AG20443 (cell line): ENCODE measurements around the gene NOTCH1.

Experiments
- DNase-seq: peaks from one replicate; pipeline ENCODE4 v3.0.0; 2012; ENCODE audit warnings: low spot score, mixed read lengths

The NOTCH1 gene

DNA sequence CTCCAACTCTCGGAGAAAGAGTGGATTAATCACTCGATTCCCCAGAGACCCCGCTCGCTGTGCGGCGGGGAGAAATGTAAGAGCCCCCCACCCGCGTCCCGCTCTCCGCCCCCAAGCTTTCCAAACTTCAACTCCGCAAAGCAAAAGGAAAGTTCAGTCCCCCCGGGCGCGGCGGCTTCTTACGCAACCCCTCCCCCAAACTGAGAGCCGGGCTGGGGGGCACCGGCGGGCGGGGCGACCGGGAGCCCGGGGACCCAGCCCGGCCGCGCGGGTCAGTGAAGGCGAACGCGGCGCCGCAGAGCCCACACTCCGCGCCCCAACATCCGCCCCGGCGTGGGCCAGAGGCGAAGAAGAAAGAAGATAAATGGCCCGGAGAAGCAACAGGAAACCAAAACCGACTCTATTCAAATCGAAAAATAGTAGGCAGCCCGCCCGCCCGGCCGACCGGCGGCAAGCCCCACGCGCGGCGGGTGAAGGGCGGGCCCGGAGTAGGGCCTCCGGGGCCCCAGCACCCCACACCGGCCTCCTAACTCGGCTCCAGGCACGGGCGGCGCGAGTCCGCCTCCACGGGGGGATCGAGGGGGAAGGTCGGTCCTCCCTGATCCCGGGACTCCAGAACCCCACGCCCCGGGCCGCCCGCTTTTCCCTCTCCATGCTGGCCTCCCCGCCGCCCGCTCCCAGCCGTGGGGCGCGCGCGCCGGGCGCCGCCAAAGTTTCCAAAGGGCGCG, 720 bp downstream of the NOTCH1 start:
- DNase-seq: peak; percentile 44

DNA sequence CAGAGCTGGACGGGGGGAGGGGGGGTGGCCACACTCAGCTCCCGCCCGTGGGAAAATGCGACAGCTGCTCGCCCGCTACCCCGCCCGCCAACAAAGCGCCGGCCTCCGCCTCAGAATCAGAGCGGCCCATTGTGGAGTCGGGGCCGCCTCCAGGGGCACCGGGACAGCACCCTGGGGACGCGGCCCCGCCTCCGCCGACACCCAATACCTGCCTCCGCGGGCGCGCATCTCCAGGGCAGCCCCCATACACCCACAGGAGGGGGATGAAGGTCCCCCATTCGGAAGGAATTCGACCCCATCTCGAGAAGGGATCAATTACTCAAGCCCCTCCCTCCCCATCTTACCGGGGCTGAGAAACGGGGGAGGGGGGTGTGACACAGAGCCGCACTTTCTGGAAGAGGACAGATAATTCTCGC, 1.3 kb downstream of the NOTCH1 start:
- peak; percentile 66 for DNase-seq

DNA sequence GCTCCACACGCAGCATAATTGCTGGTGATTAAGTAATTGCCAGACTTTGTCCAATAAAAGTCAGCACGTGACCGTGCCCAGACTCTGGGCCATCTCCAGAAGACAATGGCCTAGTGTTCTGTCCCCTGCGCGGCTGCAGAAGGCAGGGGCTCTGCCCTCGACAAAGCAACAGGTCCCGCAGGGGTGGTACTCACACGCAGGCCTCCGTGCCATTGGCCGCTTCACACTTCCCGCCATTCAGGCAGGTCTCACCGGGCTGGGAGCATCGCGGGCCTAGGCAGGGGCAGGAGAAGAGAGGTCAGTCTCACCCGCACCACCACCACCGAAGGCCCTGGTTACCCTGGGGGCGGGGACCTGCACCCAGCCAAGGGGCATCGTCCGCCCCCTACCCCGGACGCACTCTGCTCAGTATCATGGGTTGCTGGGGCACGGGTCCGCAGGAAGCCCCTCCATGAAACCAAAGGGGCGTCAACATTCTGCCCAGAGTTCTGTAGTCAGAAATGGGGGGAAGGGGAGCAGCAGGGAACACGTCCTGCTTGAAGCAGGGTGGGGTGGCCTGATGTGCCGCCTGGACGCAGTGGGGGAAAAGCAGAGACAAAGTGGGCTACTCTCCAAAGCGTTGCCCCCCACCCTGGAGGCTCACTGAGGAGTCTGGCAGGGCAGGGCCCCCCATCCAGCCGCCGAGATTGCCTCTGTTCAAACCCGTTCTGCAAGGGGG, 1.9 kb downstream of the NOTCH1 start:
- no peak for DNase-seq

DNA sequence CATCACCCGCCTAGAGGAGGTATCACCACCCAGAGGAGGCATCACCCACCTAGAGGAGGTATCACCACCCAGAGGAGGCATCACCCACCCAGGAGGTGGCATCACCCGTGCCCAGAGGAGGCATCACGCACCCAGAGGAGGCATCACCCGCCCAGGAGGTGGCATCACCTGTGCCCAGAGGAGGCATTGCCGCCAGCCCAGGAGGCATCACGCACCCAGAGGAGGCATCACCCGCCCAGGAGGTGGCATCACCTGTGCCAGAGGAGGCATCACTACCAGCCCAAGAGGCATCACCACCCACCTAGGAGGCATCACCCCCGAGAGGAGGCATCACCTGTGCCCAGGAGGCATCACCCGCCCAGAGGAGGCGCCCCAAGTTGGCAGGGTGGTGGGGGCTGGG, 2.6 kb downstream of the NOTCH1 start:
- no peak for DNase-seq

DNA sequence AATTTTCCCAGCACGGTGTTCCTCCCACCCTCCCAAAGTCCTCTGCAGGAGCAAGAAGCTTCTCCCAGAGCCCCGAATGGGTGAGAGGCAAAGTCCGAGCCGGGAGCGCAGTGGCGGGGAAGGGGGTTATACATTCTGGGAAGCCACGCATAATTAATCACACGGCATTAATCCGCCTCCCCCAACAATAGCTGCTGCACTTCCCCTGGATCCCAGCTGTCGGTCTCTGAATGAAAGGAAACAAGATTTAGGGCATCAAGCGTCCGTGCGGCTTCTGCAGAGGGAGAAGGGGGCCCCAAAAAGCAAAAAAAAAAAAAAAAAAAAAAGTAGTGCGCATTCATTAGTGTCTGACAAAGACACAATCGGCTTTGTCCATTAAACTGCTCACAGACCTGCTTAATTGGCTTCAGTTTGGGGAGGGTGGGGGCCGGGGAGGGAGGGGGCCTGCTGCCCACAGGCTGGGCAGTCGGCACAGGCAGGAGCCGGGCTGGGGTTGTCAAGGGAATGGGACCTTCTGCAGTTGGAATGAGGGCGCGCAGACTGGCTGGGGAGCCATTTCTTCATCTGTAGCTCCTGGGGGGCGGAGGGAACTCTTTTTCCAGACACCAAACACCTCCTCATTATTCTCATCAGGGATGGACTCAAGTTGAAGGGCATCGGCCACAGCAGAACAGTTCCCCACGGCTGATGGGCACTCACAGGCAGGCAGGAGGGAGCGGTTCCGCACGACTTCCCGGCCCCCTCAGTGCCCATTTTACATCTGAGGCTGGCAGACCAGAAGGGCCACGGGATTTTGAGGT, 3.4 kb downstream of the NOTCH1 start:
- DNase-seq: no peak

DNA sequence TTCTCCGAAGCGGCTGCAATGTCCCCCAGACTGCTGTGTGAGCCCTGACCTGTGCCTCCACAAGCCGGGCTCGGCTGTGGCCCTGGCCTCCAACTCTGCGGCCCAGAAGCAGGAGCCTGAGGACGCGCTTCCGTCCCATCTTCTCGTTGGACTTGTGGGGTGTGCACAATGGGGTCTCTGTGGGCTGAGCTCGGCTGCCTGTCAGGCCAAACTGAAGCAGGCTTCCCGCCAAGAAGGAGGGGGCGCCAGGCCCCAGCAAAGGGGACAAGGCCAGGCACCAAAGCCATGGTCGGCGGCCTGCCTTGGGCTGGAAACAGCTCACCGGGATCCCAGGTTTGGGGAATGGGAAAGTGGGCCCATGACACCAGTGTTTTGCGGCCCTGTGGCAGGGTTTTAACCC, 4.1 kb downstream of the NOTCH1 start:
- DNase-seq: no peak

DNA sequence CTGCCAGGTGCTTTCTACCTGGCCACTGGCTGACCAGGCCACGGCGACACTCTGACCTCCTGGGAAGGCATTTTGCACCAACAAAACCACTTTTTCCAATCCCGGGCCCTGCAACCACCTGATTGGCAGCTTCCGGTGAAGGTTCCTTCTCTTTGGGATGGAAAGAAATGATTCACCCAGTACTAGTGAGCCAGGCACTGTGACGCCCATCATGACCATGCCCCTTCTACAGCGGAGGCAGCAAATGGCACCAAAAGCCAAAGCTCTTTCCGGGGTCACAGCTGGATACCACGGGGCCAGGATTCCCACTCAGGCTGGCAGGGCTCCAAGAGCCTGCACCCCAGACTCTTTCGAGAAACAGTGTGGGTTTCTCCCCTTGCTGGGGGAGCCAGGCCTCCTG, 4.7 kb downstream of the NOTCH1 start:
- DNase-seq: no peak

DNA sequence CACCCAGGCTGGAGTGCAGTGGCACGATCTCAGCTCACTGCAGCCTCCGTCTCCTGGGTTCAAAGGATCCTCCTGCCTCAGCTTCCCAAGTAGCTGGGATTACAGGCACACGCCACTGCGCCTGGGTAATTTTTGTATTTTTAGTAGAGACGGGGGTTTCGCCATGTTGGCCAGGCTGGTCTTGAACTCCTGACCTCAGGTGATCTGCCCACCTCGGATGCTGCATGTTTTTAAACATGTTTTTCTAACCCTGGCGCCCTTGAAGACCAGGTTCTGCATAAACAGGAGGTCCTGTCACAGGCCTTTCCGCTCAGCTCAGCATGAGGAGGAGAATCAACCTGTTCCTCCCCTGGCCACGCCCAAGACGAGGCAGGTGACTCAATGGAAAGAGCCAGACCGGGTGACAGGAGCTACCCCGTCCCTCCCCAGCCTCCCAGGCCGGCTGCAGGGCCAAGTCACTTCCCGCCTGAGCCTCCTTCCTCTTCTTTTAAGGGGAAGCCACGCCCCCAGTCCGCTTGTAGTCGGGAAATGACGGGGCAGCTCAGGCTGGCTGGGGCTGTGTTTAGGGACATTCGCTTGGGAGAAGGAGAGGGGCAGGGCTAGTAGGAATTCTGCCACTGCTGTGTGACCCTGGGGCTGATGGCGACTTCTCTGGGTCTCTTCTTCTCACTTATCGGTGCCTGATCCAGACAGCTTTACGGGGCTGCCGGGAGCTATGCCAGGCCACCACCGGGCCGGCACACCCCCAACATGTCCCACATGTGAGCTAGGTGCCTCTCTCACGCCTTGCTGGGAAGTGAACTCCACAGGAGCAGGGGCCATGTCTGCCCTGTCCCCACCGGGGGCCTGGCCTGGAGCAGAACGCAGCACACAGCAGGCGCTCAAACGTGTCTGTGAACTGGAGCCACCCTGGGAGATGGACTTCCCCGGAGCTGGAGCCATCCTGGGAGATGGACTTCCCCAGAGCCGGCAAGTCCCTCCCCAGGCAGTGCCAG, 6.1 kb downstream of the NOTCH1 start:
- no peak for DNase-seq

DNA sequence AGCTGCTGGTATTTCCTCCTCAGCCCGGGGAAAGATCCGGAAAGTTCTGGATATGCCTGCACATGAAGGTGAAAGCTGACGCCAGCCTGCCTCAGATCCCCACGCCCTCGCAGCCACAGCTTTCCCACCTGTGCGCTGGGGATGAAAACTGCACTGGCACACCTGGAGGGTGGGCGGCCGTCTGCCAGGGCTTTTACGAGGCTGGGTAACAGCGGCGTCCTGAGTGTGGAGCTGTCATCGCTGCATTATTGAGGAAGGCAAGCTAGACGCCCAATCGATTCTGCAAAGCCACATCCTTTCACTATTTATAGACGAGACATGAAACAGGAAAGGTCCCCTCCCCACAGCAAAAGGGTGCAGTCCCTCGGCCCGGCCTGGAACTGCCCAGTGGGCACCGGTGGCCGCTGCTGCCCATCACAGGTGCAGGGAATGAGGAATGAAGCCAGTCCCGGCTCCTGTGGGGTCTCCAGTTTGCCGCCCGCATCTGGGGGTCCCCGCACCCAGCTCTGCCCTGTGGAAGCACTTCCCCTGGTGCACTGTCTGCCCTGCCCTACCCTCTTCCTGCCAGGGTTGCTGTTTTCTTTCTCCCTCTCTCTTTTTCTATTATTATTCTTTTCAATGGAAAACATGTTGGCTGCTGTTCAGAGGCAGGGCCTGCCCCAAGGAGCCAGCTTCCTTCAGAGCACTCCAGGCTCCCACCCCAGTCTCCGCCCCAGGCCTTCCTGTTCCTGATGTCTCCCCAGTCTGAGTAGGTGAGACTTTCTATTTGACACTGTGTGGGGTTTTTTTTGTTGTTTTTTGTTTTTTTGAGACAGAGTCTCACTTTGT, 7.0 kb downstream of the NOTCH1 start:
- no peak for DNase-seq

DNA sequence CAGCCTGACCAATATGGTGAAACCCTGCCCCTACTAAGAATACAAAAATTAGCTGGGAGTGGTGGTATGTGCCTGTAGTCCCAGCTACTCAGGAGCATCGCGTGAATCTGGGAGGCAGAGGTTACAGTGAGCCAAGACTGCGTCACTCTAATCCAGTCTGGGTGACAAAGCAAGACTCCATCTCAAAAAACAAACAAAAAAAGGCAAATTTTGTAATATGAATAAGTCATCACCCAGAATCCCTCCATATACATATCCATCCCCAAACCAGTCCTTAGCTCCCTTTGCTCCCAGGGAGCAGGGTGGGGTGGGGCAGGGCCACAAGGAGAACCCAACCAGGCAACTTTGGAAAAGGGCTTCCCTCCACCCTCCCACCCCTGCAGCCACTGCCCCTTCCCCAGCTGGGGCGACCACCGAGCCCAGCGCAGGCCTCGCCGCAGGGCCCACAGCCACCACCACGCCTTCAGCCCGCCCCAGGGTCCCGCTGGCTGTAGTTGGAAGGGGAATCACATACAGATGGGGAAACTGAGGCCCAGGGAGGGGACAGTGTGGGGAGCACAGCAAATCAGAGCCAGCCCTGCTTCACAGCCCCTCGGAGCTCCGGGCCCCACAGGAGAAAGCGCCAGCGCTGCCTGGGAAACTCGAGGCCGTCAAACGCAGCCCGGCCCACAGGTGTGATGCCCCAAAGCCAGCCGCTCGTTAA, 7.8 kb downstream of the NOTCH1 start:
- DNase-seq: no peak

DNA sequence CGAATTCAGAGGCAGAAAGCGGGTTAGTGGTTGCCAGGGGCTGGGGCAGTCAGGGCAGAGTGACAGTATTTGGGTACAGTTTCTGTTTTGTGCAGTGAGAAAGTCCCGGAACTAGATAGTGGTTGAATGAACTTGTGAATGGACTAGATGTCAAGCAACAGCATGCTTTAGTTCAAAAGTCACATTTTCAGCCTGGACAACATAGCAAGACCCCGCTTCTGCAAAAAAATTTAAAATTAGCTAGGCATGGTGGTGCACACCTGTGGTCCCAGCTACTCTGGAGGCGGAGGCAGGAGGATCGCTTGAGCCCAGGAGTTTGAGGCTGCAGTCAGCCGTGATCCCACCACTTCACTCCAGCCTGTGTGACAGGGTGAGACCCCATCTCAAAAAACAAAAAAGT, 8.4 kb downstream of the NOTCH1 start:
- no peak for DNase-seq

DNA sequence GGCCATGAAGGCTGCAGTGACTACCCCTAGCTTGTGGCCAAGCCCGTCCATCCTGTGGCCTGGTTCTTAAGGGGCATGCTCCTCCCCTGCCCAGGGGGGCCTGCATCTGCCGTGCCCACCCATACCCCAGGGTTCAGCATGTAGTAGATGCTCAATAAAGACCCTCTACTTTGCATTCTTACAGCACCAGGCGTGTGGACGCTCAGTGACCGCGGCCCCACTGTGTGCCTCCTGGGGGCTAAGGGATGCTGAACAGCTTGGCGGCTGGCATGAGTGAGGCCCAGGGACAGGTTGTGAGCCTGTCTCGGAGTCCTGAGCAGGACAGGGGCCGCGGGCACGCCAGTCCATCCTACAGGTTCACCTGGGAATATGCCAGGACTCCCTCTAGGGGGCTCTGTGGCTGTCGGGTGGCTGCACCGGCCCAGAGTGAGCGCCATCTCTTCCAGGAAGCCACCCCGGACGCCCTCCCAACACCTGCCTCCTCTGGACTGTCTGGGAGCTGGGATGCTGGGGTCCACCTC, 9.1 kb downstream of the NOTCH1 start:
- DNase-seq: no peak

DNA sequence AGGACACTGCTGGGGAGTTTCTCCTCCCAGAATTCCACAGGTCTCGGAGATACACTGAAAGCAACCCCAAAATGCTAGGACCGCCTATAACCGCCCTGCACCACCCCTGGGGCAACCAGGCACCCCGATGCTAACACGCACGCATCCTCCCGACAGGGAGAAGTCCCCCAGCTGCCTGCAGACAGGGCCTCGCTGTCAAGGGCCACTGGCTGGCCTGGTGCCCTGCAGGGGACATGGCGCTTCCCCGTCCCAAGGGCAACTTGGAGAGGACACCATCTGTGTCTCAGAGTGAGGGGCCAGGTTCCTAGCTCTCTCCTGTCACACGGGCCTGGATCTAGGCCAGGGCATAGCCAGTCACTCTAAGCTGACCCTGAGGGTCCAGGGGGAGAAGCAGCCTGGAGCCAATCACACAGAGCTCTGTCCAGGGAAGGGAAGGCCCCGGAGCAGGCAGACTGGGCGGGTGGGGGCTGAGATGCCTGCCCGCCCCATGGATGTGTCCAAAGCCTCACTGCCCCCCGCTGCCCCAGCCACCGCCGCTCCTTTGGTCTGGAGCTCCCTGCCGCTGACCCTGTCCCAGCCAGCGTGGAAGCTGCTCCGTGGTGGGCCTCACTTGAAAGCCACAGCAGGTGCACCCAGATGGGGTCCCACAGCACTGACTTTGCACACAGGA, 9.7 kb downstream of the NOTCH1 start:
- no peak for DNase-seq

DNA sequence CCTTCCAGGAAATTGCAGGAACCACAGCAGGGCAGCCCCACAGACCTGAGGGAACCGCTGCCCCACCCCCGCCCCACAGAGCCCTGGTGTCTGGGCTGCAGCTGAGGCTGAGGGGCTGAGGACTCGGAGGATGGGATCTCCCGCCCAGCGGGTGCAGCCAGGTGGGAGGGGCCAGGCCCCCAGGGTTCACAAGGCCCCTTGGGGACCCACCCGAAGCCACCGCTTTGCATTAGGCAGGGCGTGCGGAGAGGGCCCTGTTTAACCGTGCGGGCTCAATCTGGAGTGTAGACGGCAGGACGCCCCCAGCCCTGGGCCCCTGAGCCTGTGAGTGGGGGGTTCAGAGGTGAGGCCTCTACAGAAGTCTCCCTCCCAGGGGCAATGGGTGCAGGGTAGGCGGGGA, 10.8 kb downstream of the NOTCH1 start:
- no peak for DNase-seq

DNA sequence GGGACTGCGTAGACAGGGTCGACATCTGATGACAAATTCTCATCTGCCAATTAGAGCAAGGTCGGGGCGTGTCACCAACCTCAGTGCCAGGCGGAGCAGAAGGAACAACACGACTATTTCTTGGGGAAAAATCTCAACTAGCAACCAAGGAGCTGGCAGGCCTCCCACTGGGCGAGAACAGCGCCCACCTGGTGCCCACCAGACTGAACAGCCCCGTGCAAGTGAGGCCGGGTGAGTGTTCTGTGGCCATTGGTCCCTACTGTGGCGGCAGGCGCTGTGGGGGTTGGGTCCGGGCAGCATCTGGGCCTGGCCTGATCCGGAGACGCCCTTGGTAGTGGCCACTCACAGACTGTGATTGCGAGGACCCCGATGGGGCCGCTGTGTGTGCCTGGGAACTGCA, 11.5 kb downstream of the NOTCH1 start:
- no peak for DNase-seq

DNA sequence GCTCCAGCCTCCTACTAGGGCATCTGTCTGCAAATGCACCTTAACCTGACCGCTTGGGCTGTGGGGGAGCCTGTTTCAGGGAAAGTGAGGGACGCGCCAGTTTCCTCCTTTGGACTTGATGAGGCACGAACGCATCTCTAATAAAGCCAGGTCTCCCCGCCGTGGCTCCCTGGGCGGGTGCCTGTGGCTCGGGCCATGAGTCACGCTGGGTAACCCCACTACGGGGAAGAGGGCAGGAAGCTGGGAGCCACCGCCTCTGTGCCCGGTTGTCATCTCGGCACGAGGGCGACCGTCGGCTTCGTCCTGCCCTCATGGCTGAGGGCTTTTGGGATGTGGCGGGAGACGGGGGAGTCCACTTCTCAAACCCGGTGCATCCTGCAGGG, 12.1 kb downstream of the NOTCH1 start:
- no peak for DNase-seq

DNA sequence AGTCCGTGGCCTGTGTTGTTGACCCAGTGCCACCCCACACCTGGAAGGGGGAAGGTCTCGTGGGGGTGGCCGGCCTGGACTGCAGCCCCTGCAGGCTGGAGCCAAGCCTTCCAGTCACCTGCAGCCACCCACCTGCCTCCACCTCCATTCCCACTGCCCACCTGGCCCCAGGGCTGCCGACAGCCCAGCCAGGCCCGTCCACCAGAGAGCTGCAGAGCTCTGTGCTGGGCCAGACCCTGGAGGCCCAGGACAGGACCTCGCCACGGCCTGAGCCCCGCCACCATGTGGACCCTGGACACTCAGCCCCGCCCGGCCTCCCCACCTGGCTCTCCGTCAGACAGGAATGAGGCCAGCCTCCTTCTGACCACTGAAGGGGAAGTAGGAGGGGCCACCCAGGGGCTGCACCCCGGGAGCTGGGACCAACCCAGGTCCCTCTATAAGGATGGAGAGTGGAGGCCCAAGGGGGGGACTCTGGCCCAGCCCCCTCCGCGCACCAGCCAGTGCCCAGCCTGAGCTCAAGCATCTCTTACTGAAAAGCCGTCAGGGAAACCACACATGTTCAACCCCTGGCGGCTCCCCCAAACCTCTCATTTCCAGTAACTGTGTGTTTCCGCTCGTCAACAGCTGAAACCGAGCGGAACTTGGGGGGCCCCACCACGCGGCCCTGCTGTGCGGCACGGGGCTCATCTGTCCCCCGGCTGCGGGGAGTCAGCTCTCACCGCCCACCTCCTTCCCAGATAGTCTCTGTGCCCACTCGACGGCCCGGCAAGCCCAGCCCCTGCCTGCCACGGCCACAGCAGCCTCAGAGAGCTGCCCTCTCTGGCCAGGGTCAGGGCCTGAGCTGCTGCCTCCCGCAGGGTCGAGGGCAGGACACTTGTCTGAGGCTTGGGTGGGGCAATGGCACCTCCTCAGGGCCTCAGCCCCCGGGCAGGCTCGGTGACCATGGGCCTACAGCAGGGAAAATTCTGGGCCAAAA, 12.8 kb downstream of the NOTCH1 start:
- no peak for DNase-seq
